ENCODE results near the gene SLC38A8. TPM values are rescaled to one million over a fixed set of nuclear protein-coding genes. Genes with fewer than 3 reads are reported as not detected.

SLC38A8 gene
- total RNA-seq, 1 donor: not detected

- Histone ChIP-seq H4K20me1 (ENCODE audit: insufficient read depth, low read length) (no peaks in the 10 kb centered on the region), H3K4me1 (ENCODE audit: insufficient read depth, low read length) (no peaks in the 10 kb centered on the region), H3K4me2 (ENCODE audit: insufficient read depth, low read length) (no peak overlapping the region), H3K4me3 (ENCODE audit: insufficient read depth, low read length) (no peak overlapping the region), H3K79me2 (ENCODE audit: insufficient read depth, low read length) (no peaks in the 10 kb centered on the region), H3K36me3 (ENCODE audit: insufficient read depth, low read length) (no peaks in the 10 kb centered on the region), H3K27ac (ENCODE audit: low read depth, low read length) (no peak overlapping the region), H2AFZ (ENCODE audit: low read length) (no peak overlapping the region), H3K27me3 (ENCODE audit: insufficient read depth, low read length) (peaks cover 40% of the 10 kb centered on the region), H3K9me3 (ENCODE audit: low read depth, low read length) (no peaks in the 10 kb centered on the region)
- DNase-seq (ENCODE audit: insufficient read length, low spot score, missing footprints): peak; percentile 80
- TF ChIP-seq, protein P1, sequence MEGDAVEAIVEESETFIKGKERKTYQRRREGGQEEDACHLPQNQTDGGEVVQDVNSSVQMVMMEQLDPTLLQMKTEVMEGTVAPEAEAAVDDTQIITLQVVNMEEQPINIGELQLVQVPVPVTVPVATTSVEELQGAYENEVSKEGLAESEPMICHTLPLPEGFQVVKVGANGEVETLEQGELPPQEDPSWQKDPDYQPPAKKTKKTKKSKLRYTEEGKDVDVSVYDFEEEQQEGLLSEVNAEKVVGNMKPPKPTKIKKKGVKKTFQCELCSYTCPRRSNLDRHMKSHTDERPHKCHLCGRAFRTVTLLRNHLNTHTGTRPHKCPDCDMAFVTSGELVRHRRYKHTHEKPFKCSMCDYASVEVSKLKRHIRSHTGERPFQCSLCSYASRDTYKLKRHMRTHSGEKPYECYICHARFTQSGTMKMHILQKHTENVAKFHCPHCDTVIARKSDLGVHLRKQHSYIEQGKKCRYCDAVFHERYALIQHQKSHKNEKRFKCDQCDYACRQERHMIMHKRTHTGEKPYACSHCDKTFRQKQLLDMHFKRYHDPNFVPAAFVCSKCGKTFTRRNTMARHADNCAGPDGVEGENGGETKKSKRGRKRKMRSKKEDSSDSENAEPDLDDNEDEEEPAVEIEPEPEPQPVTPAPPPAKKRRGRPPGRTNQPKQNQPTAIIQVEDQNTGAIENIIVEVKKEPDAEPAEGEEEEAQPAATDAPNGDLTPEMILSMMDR (IDR thresholded peaks at IDR 0.05; ENCODE audit: extremely low read depth, low read depth, low read length): no peak
These were observed 1.0 kb upstream of the SLC38A8 start for GRCh38 chr16:84043486-84044117.

DNA sequence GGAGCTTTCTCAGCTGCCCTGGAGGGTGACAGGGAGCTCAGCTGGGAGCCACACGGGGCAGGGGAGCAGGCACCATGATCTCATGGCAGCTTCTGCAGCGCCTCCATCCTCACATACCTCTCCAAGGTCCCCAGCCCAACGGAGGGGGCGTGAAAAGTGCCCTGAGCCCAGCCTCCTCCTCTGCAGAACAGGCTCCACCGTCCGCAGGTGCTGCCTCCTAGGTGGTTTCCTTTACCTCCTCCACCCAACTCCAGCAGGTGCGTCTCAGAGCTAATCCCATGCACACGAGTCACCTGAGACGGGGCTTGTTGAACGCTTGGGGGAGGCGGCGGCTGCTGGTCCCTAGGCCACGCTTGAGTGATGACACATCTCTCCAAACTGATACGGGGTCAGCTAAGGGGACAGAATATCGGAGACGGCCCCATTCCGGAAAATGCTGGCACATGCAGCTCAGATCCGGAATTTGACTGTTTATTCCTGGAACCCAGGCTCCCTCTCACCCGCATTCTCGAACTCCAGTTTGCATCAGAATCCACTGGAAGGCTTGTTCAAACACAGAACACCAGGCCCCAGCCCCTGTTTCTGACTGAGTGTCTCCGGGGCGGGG lies 387 bp upstream of the SLC38A8 start:
- H3K4me2 ChIP-seq (ENCODE audit: insufficient read depth, low read length): no peak overlapping the region
- no peak for DNase-seq (ENCODE audit: insufficient read length, low spot score, missing footprints)
- peaks cover 40% of the 10 kb centered on the region for H3K27me3 ChIP-seq (ENCODE audit: insufficient read depth, low read length)
- H3K36me3 ChIP-seq (ENCODE audit: insufficient read depth, low read length): no peaks in the 10 kb centered on the region
- H3K79me2 ChIP-seq (ENCODE audit: insufficient read depth, low read length): no peaks in the 10 kb centered on the region
- H3K9me3 ChIP-seq (ENCODE audit: low read depth, low read length): no peaks in the 10 kb centered on the region
- H3K4me1 ChIP-seq (ENCODE audit: insufficient read depth, low read length): no peaks in the 10 kb centered on the region
- no peak overlapping the region for H2AFZ ChIP-seq (ENCODE audit: low read length)
- H3K27ac ChIP-seq (ENCODE audit: low read depth, low read length): no peak overlapping the region
- no peak overlapping the region for H3K4me3 ChIP-seq (ENCODE audit: insufficient read depth, low read length)
- TF ChIP-seq, protein P1 (IDR thresholded peaks at IDR 0.05; ENCODE audit: extremely low read depth, low read depth, low read length): no peak
- no peaks in the 10 kb centered on the region for H4K20me1 ChIP-seq (ENCODE audit: insufficient read depth, low read length)

DNA sequence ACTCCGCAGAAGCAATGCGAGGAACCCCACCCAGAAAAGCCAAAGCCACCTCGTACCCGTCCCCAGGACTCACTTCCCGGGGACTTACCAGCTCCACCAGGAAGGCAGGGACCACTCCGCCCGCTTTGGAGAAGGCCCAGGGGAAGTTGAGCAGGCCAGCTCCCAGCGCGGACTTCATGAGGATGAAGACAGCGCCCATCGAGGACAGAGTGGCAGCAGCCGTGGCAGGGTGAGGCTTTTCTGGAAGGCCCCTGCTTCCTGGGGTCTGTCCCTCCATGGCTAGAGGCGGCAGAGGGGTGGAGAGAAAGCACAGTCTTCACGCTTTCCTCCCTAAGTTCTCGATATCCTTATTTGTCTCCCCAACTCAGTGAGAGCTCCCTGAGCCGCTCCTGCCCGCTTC lies 714 bp downstream of the SLC38A8 start:
- Histone ChIP-seq H3K4me1 (ENCODE audit: insufficient read depth, low read length) (no peaks in the 10 kb centered on the region), H3K9me3 (ENCODE audit: low read depth, low read length) (no peaks in the 10 kb centered on the region), H2AFZ (ENCODE audit: low read length) (no peak overlapping the region), H3K27me3 (ENCODE audit: insufficient read depth, low read length) (peaks cover 40% of the 10 kb centered on the region), H3K79me2 (ENCODE audit: insufficient read depth, low read length) (no peaks in the 10 kb centered on the region), H3K36me3 (ENCODE audit: insufficient read depth, low read length) (no peaks in the 10 kb centered on the region), H3K4me2 (ENCODE audit: insufficient read depth, low read length) (no peak overlapping the region), H4K20me1 (ENCODE audit: insufficient read depth, low read length) (no peaks in the 10 kb centered on the region), H3K27ac (ENCODE audit: low read depth, low read length) (no peak overlapping the region), H3K4me3 (ENCODE audit: insufficient read depth, low read length) (no peak overlapping the region)
- TF ChIP-seq, protein P1 (IDR thresholded peaks at IDR 0.05; ENCODE audit: extremely low read depth, low read depth, low read length): no peak
- peak; percentile 53 for DNase-seq (ENCODE audit: insufficient read length, low spot score, missing footprints)

All from osteoblast (primary cell).